ENCODE results near the gene HTR1E. TPM values are rescaled to one million over a fixed set of nuclear protein-coding genes. Genes with fewer than 3 reads are reported as not detected.

The HTR1E gene
- total RNA-seq, 2 experiments from 2014 or later, result not detected

Other genes starting within 250 kb of the HTR1E start
- gene CGA, start 157.6 kb downstream of the HTR1E start, total RNA-seq, result not detected
- gene ZNF292, start 218.0 kb downstream of the HTR1E start, total RNA-seq, result 10 to 100 TPM; 58.8 to 59.3 TPM